RKO (cell line): ENCODE results near the gene CCT7.

Experiments
- DNase-seq: peaks from one replicate; pipeline ENCODE4 v3.0.0-alpha.2; 2016; ENCODE audit warnings: low spot score

The CCT7 gene

GRCh38 chr2:73294239-73294638 is 60.1 kb downstream of the CCT7 start:
- DNase-seq: no peak

GRCh38 chr2:73295751-73296400 is 61.8 kb downstream of the CCT7 start:
- DNase-seq: no peak

GRCh38 chr2:73297151-73297559 is 63.0 kb downstream of the CCT7 start:
- no peak for DNase-seq

DNA sequence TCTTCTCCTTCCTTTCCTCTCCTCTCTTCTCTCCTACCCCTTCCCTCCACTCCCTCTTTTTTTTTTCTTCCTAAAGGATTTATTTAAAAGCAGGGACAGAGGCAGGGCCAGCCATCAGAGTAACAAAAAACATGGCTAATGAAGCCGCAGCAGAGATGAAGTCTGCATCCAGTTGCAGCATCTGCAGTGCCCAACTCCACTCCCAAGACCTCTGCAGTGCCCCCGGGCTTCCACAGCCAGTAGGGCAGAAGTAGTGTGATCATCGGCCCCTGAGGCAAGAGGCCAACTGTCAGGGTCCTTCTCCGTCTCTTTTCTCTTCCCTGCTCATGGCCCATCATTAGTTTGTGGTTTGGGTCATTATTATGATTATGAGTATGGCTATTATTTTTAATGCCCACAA is 63.5 kb downstream of the CCT7 start:
- no peak for DNase-seq

- DNase-seq: no peak
Observed at GRCh38 chr2:73300926-73301325, 66.8 kb downstream of the CCT7 start.

GRCh38 chr2:73301636-73302035 is 67.5 kb downstream of the CCT7 start:
- DNase-seq: peak; percentile 6
